NCI-H2107 (cell line): ENCODE data around the gene ZNF789.

ENCODE experiments used
- DNase-seq: peaks from one replicate; lab custom pipeline; 2025; lab: John Stamatoyannopoulos, UW

The ZNF789 gene

DNA sequence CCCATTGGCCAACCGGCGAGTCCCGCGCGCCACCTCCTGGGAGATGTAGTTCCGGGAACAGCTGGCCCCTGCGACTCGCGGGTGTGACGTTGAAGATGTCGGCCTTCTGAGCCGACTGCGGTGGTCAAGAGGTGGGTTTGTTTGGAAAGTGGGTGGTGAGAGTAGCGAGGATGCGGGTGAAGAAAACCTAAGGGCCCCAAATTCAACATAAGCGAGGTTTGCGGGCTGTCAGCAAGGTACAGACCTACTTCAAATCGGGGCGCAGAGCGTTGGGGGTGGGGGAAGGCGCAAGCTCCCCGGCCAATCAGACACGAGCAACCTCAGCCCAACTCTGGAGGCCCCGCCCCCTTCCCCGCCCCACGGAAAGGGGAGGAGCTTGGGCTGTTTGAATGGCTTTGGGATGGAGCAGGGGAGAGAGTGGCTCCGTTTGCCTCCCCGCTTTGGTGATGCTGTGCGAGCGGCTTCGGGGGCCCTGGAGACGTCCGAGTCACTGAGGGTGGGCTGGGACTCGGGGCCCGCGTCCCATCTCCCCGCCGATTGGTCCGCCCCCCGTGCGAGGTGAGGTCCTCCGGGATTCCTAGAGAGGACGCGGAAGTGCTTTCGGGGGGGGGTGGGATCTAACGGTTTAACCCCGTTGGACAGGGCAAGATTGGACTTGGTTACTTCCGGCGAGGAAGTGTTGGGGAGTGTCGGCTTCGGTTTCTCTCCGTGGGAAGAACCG, 32.1 kb downstream of the ZNF789 start, which contains the start of gene ZKSCAN5:
ZKSCAN5 (plus strand) TSS at position 60 of the 721 bp plus-strand sequence. CDS start 1,383 bp downstream, outside the sequence.
- peak; percentile 95 for DNase-seq

DNA sequence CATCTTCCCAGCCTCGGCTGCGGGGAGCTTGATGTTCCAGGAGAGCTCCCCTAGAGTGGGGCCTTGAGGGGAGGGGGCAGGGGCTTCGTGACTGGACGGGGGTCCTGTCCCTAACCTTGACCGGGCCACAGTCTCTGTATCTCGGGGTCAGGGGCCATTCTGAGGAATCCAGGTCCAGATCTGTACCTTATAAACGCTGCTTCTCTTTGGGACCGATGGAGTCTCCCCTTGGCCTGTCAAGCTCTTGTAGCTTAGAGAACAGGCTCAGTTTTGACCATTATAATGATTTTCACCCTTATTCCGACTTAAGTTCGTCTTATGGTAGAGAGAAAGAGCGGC, 32.6 kb downstream of the ZNF789 start:
- DNase-seq = no peak

DNA sequence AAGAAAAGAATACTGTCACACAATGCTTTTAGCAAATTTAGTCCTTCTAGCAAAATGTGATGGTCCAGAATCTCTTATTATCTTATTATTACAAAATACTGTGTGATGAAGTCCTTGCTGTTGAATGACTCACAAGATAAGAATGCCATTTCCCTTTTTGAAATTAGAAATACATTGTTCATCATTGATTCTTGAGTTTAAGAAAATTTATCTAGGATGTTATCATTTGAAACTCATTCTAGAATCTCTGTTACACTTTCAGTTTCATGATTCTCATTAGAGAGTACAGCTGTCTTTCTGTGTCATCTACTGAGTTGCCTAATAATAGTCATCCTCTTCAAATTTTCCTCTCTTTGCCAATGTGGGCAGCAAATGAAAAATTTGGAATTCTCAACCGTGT, 41.4 kb downstream of the ZNF789 start:
- DNase-seq = no peak

DNA sequence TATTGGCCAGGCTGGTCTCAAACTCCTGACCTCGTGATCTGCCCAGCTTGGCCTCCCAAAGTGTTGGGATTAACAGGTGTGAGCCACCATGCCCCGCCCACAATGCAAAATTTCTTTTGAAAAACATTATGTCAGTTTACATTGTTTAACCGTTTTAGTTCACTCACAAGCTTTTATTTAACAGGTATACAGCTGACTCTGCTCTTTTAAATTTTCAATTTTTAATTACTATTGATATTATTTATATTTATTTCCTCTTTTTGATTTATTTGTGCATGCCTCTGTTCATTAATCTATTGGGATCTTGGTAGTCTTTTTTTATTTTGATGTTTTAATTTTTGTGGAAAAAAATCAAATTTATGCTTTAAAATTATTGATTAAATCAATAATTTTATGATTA, 48.7 kb downstream of the ZNF789 start:
- DNase-seq = no peak

DNA sequence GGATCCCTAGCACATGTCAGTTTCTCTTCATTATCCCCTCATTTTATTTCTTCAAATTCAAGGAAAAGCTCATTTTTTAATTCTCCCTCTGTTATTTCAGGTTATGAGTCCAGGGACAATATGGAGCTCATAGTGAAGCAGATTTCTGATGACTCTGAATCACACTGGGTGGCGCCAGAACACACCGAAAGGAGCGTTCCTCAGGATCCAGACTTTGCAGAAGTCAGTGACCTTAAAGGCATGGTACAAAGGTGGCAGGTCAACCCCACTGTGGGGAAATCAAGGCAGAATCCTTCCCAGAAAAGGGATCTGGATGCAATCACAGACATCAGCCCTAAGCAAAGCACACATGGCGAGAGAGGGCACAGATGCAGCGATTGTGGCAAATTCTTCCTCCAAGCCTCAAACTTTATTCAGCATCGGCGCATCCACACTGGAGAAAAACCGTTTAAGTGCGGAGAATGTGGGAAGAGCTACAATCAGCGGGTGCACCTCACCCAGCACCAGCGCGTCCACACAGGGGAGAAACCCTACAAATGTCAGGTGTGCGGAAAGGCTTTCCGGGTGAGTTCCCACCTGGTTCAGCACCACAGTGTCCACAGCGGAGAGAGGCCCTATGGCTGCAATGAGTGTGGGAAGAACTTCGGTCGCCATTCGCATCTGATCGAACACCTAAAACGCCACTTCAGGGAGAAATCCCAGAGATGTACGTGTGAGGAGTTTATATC, 53.2 kb downstream of the ZNF789 start:
- no peak for DNase-seq

DNA sequence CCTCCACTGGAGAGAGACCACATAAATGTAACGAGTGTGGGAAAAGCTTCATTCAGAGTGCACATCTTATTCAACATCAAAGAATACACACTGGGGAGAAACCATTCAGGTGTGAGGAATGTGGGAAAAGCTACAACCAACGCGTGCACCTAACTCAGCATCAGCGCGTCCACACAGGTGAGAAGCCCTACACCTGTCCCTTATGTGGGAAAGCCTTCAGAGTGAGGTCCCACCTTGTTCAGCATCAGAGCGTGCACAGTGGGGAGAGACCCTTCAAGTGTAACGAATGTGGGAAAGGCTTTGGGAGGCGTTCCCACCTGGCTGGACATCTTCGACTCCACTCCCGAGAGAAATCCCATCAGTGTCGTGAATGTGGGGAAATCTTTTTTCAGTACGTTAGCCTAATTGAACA, 58.7 kb downstream of the ZNF789 start:
- no peak for DNase-seq

DNA sequence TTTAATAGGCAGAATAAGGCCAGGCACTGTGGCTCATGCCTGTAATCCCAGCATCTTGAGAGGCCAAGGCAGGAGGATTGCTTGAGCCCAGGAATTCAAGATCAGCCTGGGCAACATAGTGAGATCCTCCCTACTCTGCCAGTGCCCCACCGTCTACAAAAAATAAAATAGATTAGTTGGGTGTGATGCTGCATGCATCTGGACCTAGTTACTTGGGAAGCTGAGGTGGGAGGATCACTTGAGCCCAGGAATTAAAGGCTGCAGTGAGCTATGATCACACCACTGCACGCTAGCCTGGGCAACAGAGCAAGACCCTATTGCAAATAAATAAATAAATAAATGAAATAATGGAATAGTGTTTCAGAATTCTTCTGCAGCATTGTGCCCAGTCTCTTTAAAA, 63.0 kb downstream of the ZNF789 start:
- DNase-seq = no peak
